ENCODE results near the gene FYN.

Gene FYN

DNA sequence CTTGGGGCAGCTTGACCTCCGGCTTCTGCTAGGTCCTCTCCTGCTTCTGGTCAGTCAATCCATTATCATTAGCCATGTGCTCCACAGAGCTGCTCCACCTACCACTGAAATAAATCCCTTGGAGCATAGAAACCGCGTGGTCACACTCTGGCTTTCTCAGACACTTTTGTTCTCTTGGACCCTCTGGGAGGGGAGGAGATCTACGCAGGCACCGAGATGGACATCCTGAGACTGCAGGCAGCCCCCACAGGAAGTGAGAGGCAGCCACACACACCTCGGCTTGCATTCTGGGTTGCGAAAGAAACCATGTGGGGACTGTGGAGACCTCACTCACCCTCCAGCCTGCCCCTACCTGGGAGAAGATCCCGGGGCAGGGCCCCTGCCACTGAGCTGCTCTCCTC is 79.5 kb downstream of the FYN start:
- no peak for DNase-seq
- TF ChIP-seq, protein P1, sequence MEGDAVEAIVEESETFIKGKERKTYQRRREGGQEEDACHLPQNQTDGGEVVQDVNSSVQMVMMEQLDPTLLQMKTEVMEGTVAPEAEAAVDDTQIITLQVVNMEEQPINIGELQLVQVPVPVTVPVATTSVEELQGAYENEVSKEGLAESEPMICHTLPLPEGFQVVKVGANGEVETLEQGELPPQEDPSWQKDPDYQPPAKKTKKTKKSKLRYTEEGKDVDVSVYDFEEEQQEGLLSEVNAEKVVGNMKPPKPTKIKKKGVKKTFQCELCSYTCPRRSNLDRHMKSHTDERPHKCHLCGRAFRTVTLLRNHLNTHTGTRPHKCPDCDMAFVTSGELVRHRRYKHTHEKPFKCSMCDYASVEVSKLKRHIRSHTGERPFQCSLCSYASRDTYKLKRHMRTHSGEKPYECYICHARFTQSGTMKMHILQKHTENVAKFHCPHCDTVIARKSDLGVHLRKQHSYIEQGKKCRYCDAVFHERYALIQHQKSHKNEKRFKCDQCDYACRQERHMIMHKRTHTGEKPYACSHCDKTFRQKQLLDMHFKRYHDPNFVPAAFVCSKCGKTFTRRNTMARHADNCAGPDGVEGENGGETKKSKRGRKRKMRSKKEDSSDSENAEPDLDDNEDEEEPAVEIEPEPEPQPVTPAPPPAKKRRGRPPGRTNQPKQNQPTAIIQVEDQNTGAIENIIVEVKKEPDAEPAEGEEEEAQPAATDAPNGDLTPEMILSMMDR (IDR thresholded peaks at IDR 0.05; ENCODE audit: low read depth, low read length) = no peak
- no peak overlapping the region for H3K4me3 ChIP-seq (ENCODE audit: low read depth, low read length)

DNA sequence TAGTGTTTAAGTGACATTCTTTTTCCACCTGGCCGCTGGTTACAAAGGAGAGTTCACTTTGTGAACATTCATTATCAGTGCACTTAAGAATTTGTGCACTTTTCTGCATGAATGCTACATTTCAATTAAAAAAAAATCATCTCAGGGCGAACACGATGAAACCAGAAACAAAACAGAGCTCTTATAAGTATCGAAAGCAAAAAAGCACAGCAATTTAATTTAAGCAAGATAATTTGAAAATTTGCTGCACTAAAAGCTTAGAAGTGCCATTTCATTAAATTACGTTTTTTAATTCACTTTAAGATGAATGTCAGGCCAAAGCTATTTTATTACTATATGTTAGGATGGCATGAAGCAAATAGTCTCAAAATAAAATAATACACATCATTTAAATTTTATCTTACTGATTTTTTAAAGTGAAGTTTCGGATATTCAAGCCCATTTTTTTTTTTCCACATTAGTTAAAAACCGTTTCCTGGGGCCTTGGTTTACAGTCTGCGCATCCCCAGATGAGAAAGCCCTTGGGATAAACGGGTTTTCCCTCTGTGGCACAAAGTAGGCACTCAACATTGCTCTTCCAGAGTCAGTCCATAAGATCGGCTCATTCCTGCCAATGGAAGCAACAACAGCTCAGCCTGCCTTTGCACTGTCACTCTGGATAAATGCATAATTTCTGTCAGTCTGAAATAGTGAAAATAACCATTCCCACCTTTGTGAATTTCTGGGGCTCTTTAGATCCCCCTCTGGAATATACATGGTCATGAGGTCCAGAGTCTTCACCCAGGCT is 80.1 kb downstream of the FYN start:
- Histone ChIP-seq H3K27me3 (ENCODE audit: insufficient read depth, low read depth, severe bottlenecking) (no peaks in the 10 kb centered on the region), H3K4me3 (ENCODE audit: low read depth, low read length) (no peak overlapping the region), H3K27ac (no peak overlapping the region), H3K36me3 (no peaks in the 10 kb centered on the region), H3K9me3 (ENCODE audit: severe bottlenecking) (no peaks in the 10 kb centered on the region)
- TF ChIP-seq, protein P1 (IDR thresholded peaks at IDR 0.05; ENCODE audit: low read depth, low read length) = no peak
- no peak for DNase-seq

More for the DNA sequence above, 79.5 kb downstream of the FYN start:
- Histone ChIP-seq H3K27ac (no peak overlapping the region), H3K27me3 (ENCODE audit: insufficient read depth, low read depth, severe bottlenecking) (no peaks in the 10 kb centered on the region), H3K36me3 (no peaks in the 10 kb centered on the region), H3K9me3 (ENCODE audit: severe bottlenecking) (no peaks in the 10 kb centered on the region)

DNA sequence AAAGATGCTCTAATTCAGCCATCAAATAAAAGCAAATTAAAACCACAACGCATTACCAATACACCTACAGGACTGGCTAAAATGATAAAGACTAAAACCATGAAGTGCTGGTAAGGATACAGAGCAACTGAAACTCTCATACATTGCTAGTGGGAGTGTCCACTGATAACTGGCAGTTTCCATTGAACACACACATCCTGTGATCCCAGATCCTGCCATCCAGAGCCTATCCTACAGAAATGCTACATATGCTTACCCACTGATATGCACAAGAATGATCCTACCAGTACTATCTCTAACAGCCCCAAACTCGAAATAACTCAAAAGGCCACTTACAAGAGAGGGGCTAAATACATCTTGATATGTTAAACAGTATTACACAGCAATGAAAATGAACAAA is 81.0 kb downstream of the FYN start:
- Histone ChIP-seq H3K4me3 (ENCODE audit: low read depth, low read length) (no peak overlapping the region), H3K9me3 (ENCODE audit: severe bottlenecking) (no peaks in the 10 kb centered on the region), H3K27ac (no peak overlapping the region), H3K36me3 (no peaks in the 10 kb centered on the region), H3K27me3 (ENCODE audit: insufficient read depth, low read depth, severe bottlenecking) (no peaks in the 10 kb centered on the region)
- no peak for DNase-seq
- TF ChIP-seq, protein P1 (IDR thresholded peaks at IDR 0.05; ENCODE audit: low read depth, low read length) = no peak

DNA sequence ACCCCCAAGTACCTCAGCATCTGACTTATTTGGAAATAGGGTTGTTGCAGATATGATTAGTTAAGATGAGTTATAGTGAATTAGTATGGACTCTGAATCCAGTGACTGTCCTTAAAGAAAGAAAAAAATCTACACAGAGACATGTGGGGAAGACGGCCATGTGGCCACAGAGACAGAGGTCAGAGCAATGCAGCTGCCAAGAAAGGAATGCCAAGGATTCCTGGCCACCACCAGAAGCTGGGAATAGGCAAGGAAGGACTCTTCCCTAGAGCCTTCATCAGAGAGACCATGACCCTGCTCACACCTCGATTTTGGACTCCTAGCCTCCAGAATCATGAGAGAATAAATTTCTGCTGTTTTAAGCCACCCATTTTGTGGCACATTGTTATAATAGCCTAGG is 81.8 kb downstream of the FYN start:
- H3K9me3 ChIP-seq (ENCODE audit: severe bottlenecking) = no peaks in the 10 kb centered on the region
- H3K27ac ChIP-seq = no peak overlapping the region
- DNase-seq = no peak
- H3K4me3 ChIP-seq (ENCODE audit: low read depth, low read length) = no peak overlapping the region
- no peaks in the 10 kb centered on the region for H3K27me3 ChIP-seq (ENCODE audit: insufficient read depth, low read depth, severe bottlenecking)
- TF ChIP-seq, protein P1 (IDR thresholded peaks at IDR 0.05; ENCODE audit: low read depth, low read length) = no peak
- H3K36me3 ChIP-seq = no peaks in the 10 kb centered on the region

DNA sequence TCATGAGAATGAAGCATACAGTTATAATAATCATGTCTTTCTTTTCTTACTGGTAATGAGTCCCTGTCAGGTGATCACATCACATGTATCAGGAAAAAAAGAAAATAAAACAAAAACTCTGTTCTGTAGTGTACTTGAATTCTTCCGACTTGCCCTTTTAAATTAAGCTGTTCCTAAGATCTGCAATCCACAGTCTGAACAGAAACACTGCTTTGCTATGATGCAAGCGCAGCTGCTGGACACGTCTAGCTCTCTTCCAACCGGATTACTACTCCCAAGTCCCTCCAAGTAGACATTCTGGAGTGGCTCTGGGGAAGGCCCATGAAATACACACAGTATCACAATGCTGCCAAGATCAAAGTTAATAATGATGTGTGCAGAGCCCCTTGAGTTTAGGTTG is 83.7 kb downstream of the FYN start:
- TF ChIP-seq, protein P1 (IDR thresholded peaks at IDR 0.05; ENCODE audit: low read depth, low read length) = no peak
- Histone ChIP-seq H3K4me3 (ENCODE audit: low read depth, low read length) (no peak overlapping the region), H3K9me3 (ENCODE audit: severe bottlenecking) (peaks cover 2% of the 10 kb centered on the region), H3K27ac (no peak overlapping the region), H3K36me3 (no peaks in the 10 kb centered on the region), H3K27me3 (ENCODE audit: insufficient read depth, low read depth, severe bottlenecking) (no peaks in the 10 kb centered on the region)
- DNase-seq = no peak
